Measurements from ENCODE around the gene LEP.

Gene LEP

DNA sequence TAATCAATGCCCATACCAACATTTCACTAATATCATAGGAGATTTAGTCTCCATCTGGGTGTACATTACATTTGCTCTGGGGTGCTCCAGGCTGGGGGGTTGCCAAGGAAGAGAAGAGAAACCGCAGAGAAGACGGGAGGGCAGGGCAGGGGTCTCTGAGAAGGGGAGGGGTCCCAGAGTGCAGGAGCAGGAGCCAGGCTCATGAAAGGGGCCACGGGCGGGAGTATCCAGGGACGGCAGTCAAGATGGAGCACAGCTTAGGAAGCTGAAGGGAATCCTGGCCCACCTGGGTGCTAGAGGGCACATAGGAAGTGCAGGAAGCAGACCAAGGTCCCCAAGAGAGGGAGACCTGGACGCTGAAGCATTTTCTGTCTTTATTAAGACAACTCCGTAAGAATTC, 2.2 kb downstream of the LEP start:
- Histone ChIP-seq H3K9me3 (ENCODE audit: control insufficient read depth, insufficient read depth, low read length) (peaks cover 5% of the 10 kb centered on the region; the same call in 1 of the 2 replicates), H3K4me1 (ENCODE audit: control insufficient read depth, low read length) (no peaks in the 10 kb centered on the region), H3K79me2 (ENCODE audit: control insufficient read depth, low read length) (no peaks in the 10 kb centered on the region), H3F3A (ENCODE audit: control insufficient read depth, insufficient read depth) (no peaks in the 10 kb centered on the region), H3K4me2 (ENCODE audit: low read length) (no peak overlapping the region), H3K4me3 (ENCODE audit: low read length) (no peak overlapping the region), H4K20me1 (ENCODE audit: control insufficient read depth, insufficient read depth, low read depth, low read length) (no peaks in the 10 kb centered on the region), H3K27ac (ENCODE audit: low read depth, low read length) (no peak overlapping the region), H3K27me3 (ENCODE audit: control insufficient read depth, low read length) (peaks cover 9% of the 10 kb centered on the region), H3K36me3 (ENCODE audit: control insufficient read depth, low read length) (no peaks in the 10 kb centered on the region), H3K9me2 (replicated peaks; ENCODE audit: control insufficient read depth, low read length) (no peaks in the 10 kb centered on the region)
- no peak for TF ChIP-seq EZH2phosphoT487 (IDR thresholded peaks at IDR 0.05; ENCODE audit: borderline replicate concordance, low read length)
- TF ChIP-seq, protein P1, sequence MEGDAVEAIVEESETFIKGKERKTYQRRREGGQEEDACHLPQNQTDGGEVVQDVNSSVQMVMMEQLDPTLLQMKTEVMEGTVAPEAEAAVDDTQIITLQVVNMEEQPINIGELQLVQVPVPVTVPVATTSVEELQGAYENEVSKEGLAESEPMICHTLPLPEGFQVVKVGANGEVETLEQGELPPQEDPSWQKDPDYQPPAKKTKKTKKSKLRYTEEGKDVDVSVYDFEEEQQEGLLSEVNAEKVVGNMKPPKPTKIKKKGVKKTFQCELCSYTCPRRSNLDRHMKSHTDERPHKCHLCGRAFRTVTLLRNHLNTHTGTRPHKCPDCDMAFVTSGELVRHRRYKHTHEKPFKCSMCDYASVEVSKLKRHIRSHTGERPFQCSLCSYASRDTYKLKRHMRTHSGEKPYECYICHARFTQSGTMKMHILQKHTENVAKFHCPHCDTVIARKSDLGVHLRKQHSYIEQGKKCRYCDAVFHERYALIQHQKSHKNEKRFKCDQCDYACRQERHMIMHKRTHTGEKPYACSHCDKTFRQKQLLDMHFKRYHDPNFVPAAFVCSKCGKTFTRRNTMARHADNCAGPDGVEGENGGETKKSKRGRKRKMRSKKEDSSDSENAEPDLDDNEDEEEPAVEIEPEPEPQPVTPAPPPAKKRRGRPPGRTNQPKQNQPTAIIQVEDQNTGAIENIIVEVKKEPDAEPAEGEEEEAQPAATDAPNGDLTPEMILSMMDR (IDR thresholded peaks at IDR 0.05; ENCODE audit: low read depth, low read length, poor library complexity, severe bottlenecking) = no peak

- Histone ChIP-seq H4K20me1 (ENCODE audit: control insufficient read depth, insufficient read depth, low read depth, low read length) (no peaks in the 10 kb centered on the region), H3K4me1 (ENCODE audit: control insufficient read depth, low read length) (no peaks in the 10 kb centered on the region), H3K36me3 (ENCODE audit: control insufficient read depth, low read length) (no peaks in the 10 kb centered on the region), H3K4me3 (ENCODE audit: low read length) (no peak overlapping the region), H3K4me2 (ENCODE audit: low read length) (no peak overlapping the region), H3K27me3 (ENCODE audit: control insufficient read depth, low read length) (peaks cover 21% of the 10 kb centered on the region), H3K9me3 (ENCODE audit: control insufficient read depth, insufficient read depth, low read length) (peaks cover 5% of the 10 kb centered on the region; the same call in 1 of the 2 replicates), H3F3A (ENCODE audit: control insufficient read depth, insufficient read depth) (no peaks in the 10 kb centered on the region), H3K27ac (ENCODE audit: low read depth, low read length) (no peak overlapping the region), H3K9me2 (replicated peaks; ENCODE audit: control insufficient read depth, low read length) (no peaks in the 10 kb centered on the region), H3K79me2 (ENCODE audit: control insufficient read depth, low read length) (no peaks in the 10 kb centered on the region)
- TF ChIP-seq, protein P1 (IDR thresholded peaks at IDR 0.05; ENCODE audit: low read depth, low read length, poor library complexity, severe bottlenecking) = no peak
- no peak for TF ChIP-seq EZH2phosphoT487 (IDR thresholded peaks at IDR 0.05; ENCODE audit: borderline replicate concordance, low read length)
These were observed 3.8 kb downstream of the LEP start for GRCh38 chr7:128244861-128245260.

- Histone ChIP-seq H3K36me3 (ENCODE audit: control insufficient read depth, low read length) (no peaks in the 10 kb centered on the region), H3K4me1 (ENCODE audit: control insufficient read depth, low read length) (no peaks in the 10 kb centered on the region), H3K27ac (ENCODE audit: low read depth, low read length) (no peak overlapping the region), H3K9me3 (ENCODE audit: control insufficient read depth, insufficient read depth, low read length) (no peaks in the 10 kb centered on the region), H3K4me3 (ENCODE audit: low read length) (no peak overlapping the region), H3K27me3 (ENCODE audit: control insufficient read depth, low read length) (peaks cover 21% of the 10 kb centered on the region), H3K79me2 (ENCODE audit: control insufficient read depth, low read length) (no peaks in the 10 kb centered on the region), H3K4me2 (ENCODE audit: low read length) (no peak overlapping the region), H4K20me1 (ENCODE audit: control insufficient read depth, insufficient read depth, low read depth, low read length) (no peaks in the 10 kb centered on the region), H3F3A (ENCODE audit: control insufficient read depth, insufficient read depth) (no peaks in the 10 kb centered on the region), H3K9me2 (replicated peaks; ENCODE audit: control insufficient read depth, low read length) (no peaks in the 10 kb centered on the region)
- no peak for TF ChIP-seq EZH2phosphoT487 (IDR thresholded peaks at IDR 0.05; ENCODE audit: borderline replicate concordance, low read length)
- TF ChIP-seq, protein P1 (IDR thresholded peaks at IDR 0.05; ENCODE audit: low read depth, low read length, poor library complexity, severe bottlenecking) = no peak
These were observed 6.0 kb downstream of the LEP start for GRCh38 chr7:128247108-128247507.

All from DOHH2 (cell line).